ENCODE results near the gene KCNT2. TPM values are rescaled to one million over a fixed set of nuclear protein-coding genes. Genes with fewer than 3 reads are reported as not detected.

The KCNT2 gene
- total and polyA plus RNA-seq, 11 donors = 0.15 to 6.9 (median 0.57) TPM

- Histone ChIP-seq H3K27ac (no peak overlapping the region), H3K27me3 (no peaks in the 10 kb centered on the region), H3K9me3 (no peaks in the 10 kb centered on the region), H3K4me1 (no peaks in the 10 kb centered on the region), H3K4me3 (no peak overlapping the region), H3K36me3 (no peaks in the 10 kb centered on the region)
- 91 to 97% (median 96%) methylated on average over 5 of the region's 5 CpGs for WGBS, 4 donors
- ATAC-seq (no peak), DNase-seq (no peak)
- TF ChIP-seq CTCF (IDR thresholded peaks at IDR 0.05) (no peak), POLR2A (IDR thresholded peaks at IDR 0.05) (no peak)
- intact Hi-C loops (cut with DNase I) = no loop called here
Measured at GRCh38 chr1:196494766-196495165, 113.5 kb downstream of the KCNT2 start.

DNA sequence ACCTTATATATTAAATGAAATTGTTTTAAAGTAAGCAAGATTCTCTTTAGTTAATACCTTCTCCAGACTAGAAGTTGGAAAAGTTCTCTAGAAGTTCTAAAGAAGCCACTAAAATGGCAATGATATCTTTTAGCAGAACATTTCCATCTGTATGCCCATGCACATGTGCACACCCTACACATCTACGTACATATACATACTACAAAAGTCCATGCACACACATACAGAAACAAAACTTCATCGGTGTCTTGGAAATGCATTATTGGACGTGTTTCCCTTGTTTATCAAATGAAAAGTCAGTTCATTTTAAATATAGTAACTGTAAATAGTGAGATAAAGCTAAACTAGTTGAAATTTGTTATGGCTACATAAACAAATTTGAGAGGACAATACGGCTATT lies 114.4 kb downstream of the KCNT2 start:
- TF ChIP-seq CTCF (IDR thresholded peaks at IDR 0.05) (no peak), POLR2A (IDR thresholded peaks at IDR 0.05) (no peak)
- WGBS, 4 donors = 86 to 90% (median 88%) methylated on average over 4 of the region's 4 CpGs
- Histone ChIP-seq H3K9me3 (no peaks in the 10 kb centered on the region), H3K4me3 (no peak overlapping the region), H3K27ac (no peak overlapping the region), H3K36me3 (no peaks in the 10 kb centered on the region), H3K27me3 (no peaks in the 10 kb centered on the region), H3K4me1 (no peaks in the 10 kb centered on the region)
- intact Hi-C loops (cut with DNase I) = no loop called here
- ATAC-seq (no peak), DNase-seq (no peak)

DNA sequence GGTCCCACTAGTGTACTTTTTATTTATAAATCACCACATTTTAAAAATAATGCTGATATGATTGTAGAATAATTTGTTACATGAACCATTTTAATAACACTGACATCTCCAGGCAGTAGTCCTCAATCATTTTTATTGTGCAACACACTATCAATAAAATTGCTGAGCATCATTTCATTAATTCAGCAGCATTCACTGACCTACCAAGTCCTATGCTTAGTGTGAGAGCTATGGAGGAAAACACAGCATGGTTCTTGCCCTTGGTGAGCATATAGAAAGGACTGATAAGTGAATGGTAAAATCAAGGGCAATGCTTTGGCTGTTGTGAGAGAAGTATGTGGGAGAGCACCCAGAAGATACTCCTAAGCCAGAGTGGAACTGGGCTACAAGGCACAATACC lies 119.7 kb downstream of the KCNT2 start:
- intact Hi-C loops (cut with DNase I) = no loop called here
- Histone ChIP-seq H3K36me3 (no peaks in the 10 kb centered on the region), H3K27ac (no peak overlapping the region), H3K4me1 (no peaks in the 10 kb centered on the region), H3K27me3 (no peaks in the 10 kb centered on the region), H3K9me3 (no peaks in the 10 kb centered on the region), H3K4me3 (no peak overlapping the region)
- TF ChIP-seq POLR2A (IDR thresholded peaks at IDR 0.05) (no peak), CTCF (IDR thresholded peaks at IDR 0.05) (no peak)
- ATAC-seq (no peak), DNase-seq (no peak)

DNA sequence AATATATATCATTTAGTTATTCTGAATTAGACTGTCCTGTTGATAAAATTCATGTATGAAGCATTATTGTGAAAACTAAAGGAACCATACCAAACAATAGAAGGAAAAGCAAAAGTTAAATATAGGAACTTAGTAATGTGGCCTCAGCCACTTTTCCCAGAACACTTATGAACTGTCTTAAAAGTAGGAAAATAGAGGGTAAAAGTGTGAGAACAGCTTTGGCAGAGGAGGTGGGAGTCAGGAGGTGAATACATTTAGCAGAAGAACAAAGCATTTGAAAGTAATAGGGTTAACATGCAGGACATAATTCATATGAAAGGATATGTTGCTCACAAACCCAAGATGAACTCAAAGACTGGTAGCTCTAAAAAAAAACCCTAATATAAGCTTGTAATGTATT lies 121.9 kb downstream of the KCNT2 start:
- no peaks in the 10 kb centered on the region for H3K4me1 ChIP-seq
- H3K9me3 ChIP-seq = no peaks in the 10 kb centered on the region
- no peak for DNase-seq
- H3K4me3 ChIP-seq = no peak overlapping the region
- TF ChIP-seq POLR2A (IDR thresholded peaks at IDR 0.05) = no peak
- no peaks in the 10 kb centered on the region for H3K27me3 ChIP-seq
- intact Hi-C loops (cut with DNase I) = no loop called here
- no peak overlapping the region for H3K27ac ChIP-seq
- no peaks in the 10 kb centered on the region for H3K36me3 ChIP-seq
- ATAC-seq = no peak

DNA sequence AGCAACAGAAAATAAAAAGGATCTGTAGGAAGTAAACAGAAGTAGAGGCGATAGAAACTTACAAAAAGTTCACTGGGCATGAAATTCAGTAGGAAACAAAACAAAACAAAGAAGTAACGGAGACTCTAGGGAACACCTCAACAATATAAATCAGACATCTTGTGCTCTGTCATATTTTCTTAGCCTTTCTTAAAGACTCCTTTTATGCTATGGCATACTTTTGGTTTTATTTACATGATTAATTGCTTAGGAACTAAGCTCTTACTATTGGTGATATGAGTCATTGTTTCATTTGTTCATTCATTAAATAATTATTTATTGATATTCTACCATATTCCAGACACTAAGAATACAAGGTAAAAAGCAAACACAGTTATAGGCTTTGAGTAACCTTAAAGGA lies 126.6 kb downstream of the KCNT2 start:
- no peaks in the 10 kb centered on the region for H3K36me3 ChIP-seq
- WGBS, 4 donors = 79 to 90% (median 86%) methylated on average over 2 of the region's 2 CpGs
- no peak for TF ChIP-seq POLR2A (IDR thresholded peaks at IDR 0.05)
- TF ChIP-seq CTCF (IDR thresholded peaks at IDR 0.05) = no peak
- DNase-seq = no peak
- H3K4me1 ChIP-seq = no peaks in the 10 kb centered on the region
- H3K27me3 ChIP-seq = no peaks in the 10 kb centered on the region
- no peak overlapping the region for H3K27ac ChIP-seq
- intact Hi-C loops (cut with DNase I) = no loop called here
- no peak overlapping the region for H3K4me3 ChIP-seq
- H3K9me3 ChIP-seq = no peaks in the 10 kb centered on the region
- ATAC-seq = no peak

All from heart left ventricle (tissue), 16 donors.